ENCODE data around the gene MORN2.

DNA sequence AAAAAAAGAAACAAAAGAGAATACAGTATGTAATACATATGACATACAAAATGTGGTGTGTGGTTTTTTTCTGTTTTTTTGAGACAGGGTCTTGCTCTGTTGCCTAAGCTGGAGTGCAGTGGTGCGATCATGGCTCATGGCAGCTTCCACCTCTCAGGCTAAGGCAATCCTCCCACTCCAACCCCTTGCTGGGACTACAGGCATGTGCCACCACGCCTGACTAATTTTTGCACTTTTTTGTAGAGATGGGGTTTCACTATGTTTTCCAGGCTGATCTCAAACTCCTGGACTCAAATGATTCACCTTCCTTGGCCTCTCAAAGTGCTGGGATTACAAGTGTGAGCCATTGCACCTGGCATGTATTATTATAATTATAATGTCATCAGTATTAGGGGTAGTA lies 39.0 kb upstream of the MORN2 start:
- TF ChIP-seq CTCF (IDR thresholded peaks at IDR 0.05) (no peak), POLR2AphosphoS5 (IDR thresholded peaks at IDR 0.05) (no peak)

Data from transverse colon (tissue), 4 donors.